Esophagus squamous epithelium (tissue), 5 donors: ENCODE measurements around the gene KRABD2.

ENCODE experiments used
- DNase-seq: peaks from one replicate; lab custom pipeline; 2025; lab: John Stamatoyannopoulos, UW
- H3K27ac ChIP-seq, 4 donors: fragments of 200-600 bp; sonication (generic); one replicate each; pipeline ENCODE4 v1.5.1; 2016 to 2019; ENCODE audit warnings: mild to moderate bottlenecking in 1 of 4
- H3K27me3 ChIP-seq, 4 donors: fragments of 200-600 bp; sonication (generic); 1 replicate in 3 of 4; 2 replicates in 1 of 4; pipeline versions ENCODE4 v1.5.1 to v1.6.0; 2017 to 2021; ENCODE audit warnings: antibody characterized with exemption in 1 of 4
- H3K36me3 ChIP-seq, 3 donors: fragments of 200-600 bp; sonication (generic); one replicate each; pipeline ENCODE4 v1.5.1; 2016 to 2019
- H3K4me1 ChIP-seq, 3 donors: fragments of 200-600 bp; sonication (generic); one replicate each; pipeline ENCODE4 v1.5.1; 2017 to 2019
- H3K4me3 ChIP-seq, 4 donors: fragments of 200-600 bp; sonication (generic); 1 replicate in 3 of 4; 2 replicates in 1 of 4; pipeline ENCODE4 v1.5.1; 2016 to 2019; ENCODE audit warnings: mild to moderate bottlenecking in 2 of 4, moderate library complexity in 1 of 4
- H3K9me3 ChIP-seq, 3 donors: fragments of 200-600 bp; sonication (generic); one replicate each; pipeline ENCODE4 v1.5.1; 2016 to 2019
- CTCF ChIP-seq, 6 experiments: fragments of 450-650 bp in 4 of 6; fragments of 200-600 bp in 2 of 6; sonication (generic) in 2 of 6; IDR thresholded peaks; one replicate each; pipeline ENCODE4 v1.5.1; 2016 to 2019; ENCODE audit warnings: antibody characterized with exemption in 6 of 6, mild to moderate bottlenecking in 4 of 6, moderate library complexity in 4 of 6
- POLR2A ChIP-seq, 4 donors: fragments of 450-650 bp; IDR thresholded peaks; one replicate each; pipeline ENCODE4 v1.6.1; 2017; ENCODE audit warnings: antibody characterized with exemption in 4 of 4, mild to moderate bottlenecking in 4 of 4, moderate library complexity in 3 of 4
- WGBS, 2 donors: methylation state at CpG; one replicate each; pipeline ENCODE4 v1.1.5; 2018; 5-methylcytosine and 5-hydroxymethylcytosine counted together
- intact Hi-C: fragments of 100-400 bp; cut with DNase I; formaldehyde crosslinking; loops from one replicate; pipeline ENCODE4 v1.15.0; 2022
- donor health status: DM: yes; HTN: yes; CAD: no.

The KRABD2 gene

DNA sequence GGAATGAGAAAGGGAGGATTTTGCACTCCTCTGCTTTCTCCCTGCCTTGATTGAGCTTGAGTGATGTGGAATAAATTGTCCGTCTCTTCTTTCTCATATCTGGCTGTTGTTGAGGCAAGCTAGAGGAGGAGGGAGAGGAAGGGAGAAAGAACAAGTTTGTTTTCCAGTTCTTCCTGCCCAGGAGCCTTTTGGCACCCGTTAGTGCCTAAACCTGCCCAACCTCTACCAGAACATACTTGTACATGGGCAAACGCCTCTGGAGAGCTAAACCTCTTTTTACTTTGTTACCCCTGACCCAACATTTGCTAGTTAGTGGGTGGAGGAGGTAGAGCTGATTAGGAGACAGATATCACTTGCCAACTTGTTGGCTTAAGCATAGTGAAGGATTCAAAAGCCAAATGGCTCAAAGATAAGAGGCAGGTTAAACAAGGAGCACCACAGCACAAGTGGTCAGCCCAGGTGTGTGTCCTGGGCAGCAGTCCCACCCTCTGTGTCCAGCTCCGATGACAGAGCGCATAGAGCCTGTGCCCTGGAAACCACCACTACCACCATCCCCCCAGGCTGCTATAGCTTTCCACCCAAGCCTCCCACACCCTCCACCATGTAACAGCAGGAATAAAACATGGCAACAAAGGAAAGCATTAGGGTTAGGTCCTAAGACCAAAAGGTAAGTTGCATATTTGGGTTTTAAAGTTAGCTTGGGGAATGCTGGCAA is 30.4 kb downstream of the KRABD2 start:
- 15 to 43% methylated on average over 3 to 5 of the region's 5 CpGs for WGBS, 2 donors
- TF ChIP-seq CTCF (IDR thresholded peaks at IDR 0.05), result no peak
- TF ChIP-seq POLR2A (IDR thresholded peaks at IDR 0.05), result no peak
- intact Hi-C loops, result no loop called here
- Histone ChIP-seq H3K9me3 (no peaks in the 10 kb centered on the region), H3K27ac (peak overlapping the region; percentile 25 to 86 (median 81)), H3K4me1 (peaks cover 9 to 46% (median 9%) of the 10 kb centered on the region in 3 donors), H3K4me3 (peak overlapping the region in 1 of 4 donors; percentile 14), H3K36me3 (no peaks in the 10 kb centered on the region), H3K27me3 (peaks cover 0 to 21% (median 0%) of the 10 kb centered on the region in 4 donors)
- no peak for DNase-seq

GRCh38 chr17:8345052-8345690 is 31.3 kb downstream of the KRABD2 start:
- intact Hi-C loops, result no loop called here
- Histone ChIP-seq H3K9me3 (no peaks in the 10 kb centered on the region), H3K27ac (peak overlapping the region; percentile 25 to 86 (median 81)), H3K36me3 (no peaks in the 10 kb centered on the region), H3K4me3 (peak overlapping the region in 1 of 4 donors; percentile 14), H3K4me1 (peaks cover 9 to 46% (median 9%) of the 10 kb centered on the region in 3 donors), H3K27me3 (peaks cover 0 to 21% (median 0%) of the 10 kb centered on the region in 4 donors)
- WGBS, 2 donors, result 39 to 50% methylated on average over 5 of the region's 6 CpGs
- no peak for DNase-seq
- TF ChIP-seq CTCF (IDR thresholded peaks at IDR 0.05) (no peak), POLR2A (IDR thresholded peaks at IDR 0.05) (no peak)

DNA sequence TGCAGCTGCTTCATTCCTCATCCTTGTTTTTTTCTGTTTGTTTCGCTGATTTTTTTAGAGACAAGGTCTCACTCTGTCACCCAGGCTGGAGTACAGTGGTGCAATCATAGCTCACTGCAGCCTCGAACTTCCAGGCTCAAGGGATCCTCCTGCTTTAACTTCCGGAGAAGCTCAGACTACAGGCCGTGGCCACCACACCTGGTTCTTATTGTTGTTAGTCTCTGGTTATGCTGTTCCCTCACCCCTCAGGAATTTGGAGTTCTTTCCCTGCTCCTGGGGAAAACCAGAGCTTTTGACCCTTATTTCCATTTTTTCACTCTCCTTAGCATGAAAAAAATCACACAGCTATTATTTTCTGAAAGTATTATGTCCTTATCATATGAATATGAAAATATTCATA is 35.0 kb downstream of the KRABD2 start:
- Histone ChIP-seq H3K27me3 (peaks cover 0 to 6% (median 0%) of the 10 kb centered on the region in 4 donors), H3K4me3 (no peak overlapping the region), H3K27ac (no peak overlapping the region), H3K9me3 (no peaks in the 10 kb centered on the region), H3K36me3 (no peaks in the 10 kb centered on the region), H3K4me1 (peaks cover 8 to 30% (median 9%) of the 10 kb centered on the region in 3 donors)
- no peak for DNase-seq
- 68 to 86% methylated on average over 4 of the region's 4 CpGs for WGBS, 2 donors
- TF ChIP-seq CTCF (IDR thresholded peaks at IDR 0.05), result no peak
- TF ChIP-seq POLR2A (IDR thresholded peaks at IDR 0.05), result no peak
- intact Hi-C loops, result no loop called here

DNA sequence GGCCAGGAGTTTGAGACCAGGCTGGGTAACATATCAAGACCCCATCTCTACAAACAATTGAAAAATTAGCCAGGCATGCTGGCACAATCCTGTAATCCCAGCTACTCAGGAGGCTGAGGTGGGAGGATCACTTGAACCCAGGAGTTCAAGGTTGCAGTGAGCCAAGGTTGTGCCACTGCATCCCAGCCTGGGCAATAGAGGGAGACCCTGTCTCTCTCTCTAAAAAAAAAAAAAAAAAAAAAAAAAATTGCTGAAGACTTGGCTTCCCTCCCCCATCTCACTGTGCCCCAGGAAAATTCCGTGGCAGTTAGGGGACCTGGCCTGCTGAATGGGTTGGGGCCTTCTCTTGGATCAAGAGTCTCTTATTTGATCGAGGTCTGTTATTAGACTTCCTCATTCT is 37.0 kb downstream of the KRABD2 start, which contains the start of gene ODF4:
ODF4 (plus strand) TSS at position 301 of the 400 bp plus-strand sequence. CDS start 212 bp downstream, outside the sequence.
- 73 to 85% methylated on average over 2 of the region's 2 CpGs for WGBS, 2 donors
- H3K27me3 ChIP-seq, result no peaks in the 10 kb centered on the region
- H3K27ac ChIP-seq, result no peak within 1 kb of the TSS
- H3K4me1 ChIP-seq, result peaks cover 0 to 11% (median 0%) of the 10 kb centered on the region in 3 donors
- no peak for DNase-seq
- no peaks in the 10 kb centered on the region for H3K36me3 ChIP-seq
- intact Hi-C loops, result no loop called here
- no peaks in the 10 kb centered on the region for H3K9me3 ChIP-seq
- TF ChIP-seq CTCF (IDR thresholded peaks at IDR 0.05) (no peak), POLR2A (IDR thresholded peaks at IDR 0.05) (no peak)
- no peak within 1 kb of the TSS for H3K4me3 ChIP-seq

- H3K36me3 ChIP-seq, result no peaks in the 10 kb centered on the region
- H3K9me3 ChIP-seq, result no peaks in the 10 kb centered on the region
- H3K4me3 ChIP-seq, result no peak overlapping the region
- TF ChIP-seq CTCF (IDR thresholded peaks at IDR 0.05) (no peak), POLR2A (IDR thresholded peaks at IDR 0.05) (no peak)
- WGBS, 2 donors, result 90 to 91% methylated on average over 5 of the region's 5 CpGs
- no peak overlapping the region for H3K27ac ChIP-seq
- intact Hi-C loops, result no loop called here
- DNase-seq, result no peak
- peaks cover 0 to 6% (median 0%) of the 10 kb centered on the region in 3 donors for H3K4me1 ChIP-seq
- H3K27me3 ChIP-seq, result no peaks in the 10 kb centered on the region
Measured at GRCh38 chr17:8338753-8339140, 37.8 kb downstream of the KRABD2 start.
